SK-N-SH treated with all-trans-retinoic acid at 6 μM for 48 hours (cell line): ENCODE data around the gene AQP3.

Experiments used
- CSDC2 ChIP-seq: fragments of 250-450 bp; sonication (Bioruptor Pico); IDR thresholded peaks from 2 replicates; pipeline ENCODE4 v1.5.0; 2020; ENCODE audit warnings: mild to moderate bottlenecking, moderate library complexity
- OSR1 ChIP-seq: fragments of 250-450 bp; sonication (Bioruptor Pico); IDR thresholded peaks from 2 replicates; pipeline ENCODE4 v1.8.0; 2022; ENCODE audit warnings: moderate library complexity, mild to moderate bottlenecking, inconsistent platforms
- PPARA ChIP-seq: fragments of 250-450 bp; sonication (Bioruptor Pico); IDR thresholded peaks from 2 replicates; pipeline ENCODE4 v1.5.0; 2020; ENCODE audit warnings: mild to moderate bottlenecking, borderline replicate concordance
- TOX ChIP-seq: fragments of 250-450 bp; sonication (Bioruptor Pico); IDR thresholded peaks from 2 replicates; pipeline ENCODE4 v1.8.0; 2021; ENCODE audit warnings: mild to moderate bottlenecking, moderate library complexity, borderline replicate concordance
- ZFP30 ChIP-seq: fragments of 450-650 bp; formaldehyde crosslinking; IDR thresholded peaks from 2 replicates; pipeline ENCODE4 v1.5.0; 2022; ENCODE audit warnings: mild to moderate bottlenecking, moderate library complexity
- TF ChIP-seq, protein P1 (sequence below): fragments of 250-450 bp; sonication (Bioruptor Pico); IDR thresholded peaks from 2 replicates; pipeline ENCODE4 v1.8.0; 2021; ENCODE audit warnings: low read depth, mild to moderate bottlenecking, moderate library complexity, borderline replicate concordance
- TF ChIP-seq, protein P2 (sequence below): fragments of 250-450 bp; sonication (Bioruptor Pico); IDR thresholded peaks from 2 replicates; pipeline ENCODE4 v1.5.1; 2020; ENCODE audit warnings: low read depth, mild to moderate bottlenecking, moderate library complexity

DNA sequence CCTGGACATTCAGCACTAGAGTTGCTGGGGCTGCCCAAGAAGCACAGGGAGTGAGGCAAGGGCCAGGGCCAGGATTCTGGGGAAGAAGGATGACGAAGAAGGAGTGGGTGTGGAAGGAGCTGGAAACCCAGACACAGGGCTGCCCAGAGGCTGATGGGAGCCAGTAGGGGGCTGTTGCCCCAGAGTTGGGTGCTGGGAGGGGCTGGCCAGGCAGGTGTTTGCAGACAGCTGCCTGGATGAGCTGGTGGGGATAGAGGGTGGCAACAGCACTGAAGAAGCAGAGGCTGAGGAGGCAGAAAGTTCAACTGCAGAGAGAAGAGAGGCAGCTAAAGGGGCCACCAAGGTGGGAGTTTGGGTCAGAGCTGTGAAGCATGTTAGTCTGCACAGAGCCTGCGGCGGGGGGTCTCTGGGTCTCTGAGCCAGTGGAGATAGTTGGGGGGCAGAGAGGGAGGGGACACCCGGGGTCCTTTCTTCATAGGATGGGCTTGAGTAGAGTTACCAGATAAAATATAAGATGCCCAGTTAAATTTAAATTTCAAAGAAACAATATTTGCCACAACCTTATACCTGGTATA is 42.5 kb downstream of the AQP3 start:
- TF ChIP-seq ZFP30 (CRISPR knock-in tag), result no peak
- no peak for TF ChIP-seq CSDC2 (CRISPR knock-in tag)
- TF ChIP-seq TOX (CRISPR knock-in tag), result no peak
- TF ChIP-seq OSR1, result no peak
- TF ChIP-seq, protein P1, sequence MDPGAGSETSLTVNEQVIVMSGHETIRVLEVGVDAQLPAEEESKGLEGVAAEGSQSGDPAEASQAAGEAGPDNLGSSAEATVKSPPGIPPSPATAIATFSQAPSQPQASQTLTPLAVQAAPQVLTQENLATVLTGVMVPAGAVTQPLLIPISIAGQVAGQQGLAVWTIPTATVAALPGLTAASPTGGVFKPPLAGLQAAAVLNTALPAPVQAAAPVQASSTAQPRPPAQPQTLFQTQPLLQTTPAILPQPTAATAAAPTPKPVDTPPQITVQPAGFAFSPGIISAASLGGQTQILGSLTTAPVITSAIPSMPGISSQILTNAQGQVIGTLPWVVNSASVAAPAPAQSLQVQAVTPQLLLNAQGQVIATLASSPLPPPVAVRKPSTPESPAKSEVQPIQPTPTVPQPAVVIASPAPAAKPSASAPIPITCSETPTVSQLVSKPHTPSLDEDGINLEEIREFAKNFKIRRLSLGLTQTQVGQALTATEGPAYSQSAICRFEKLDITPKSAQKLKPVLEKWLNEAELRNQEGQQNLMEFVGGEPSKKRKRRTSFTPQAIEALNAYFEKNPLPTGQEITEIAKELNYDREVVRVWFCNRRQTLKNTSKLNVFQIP, result no peak
- TF ChIP-seq, protein P2, sequence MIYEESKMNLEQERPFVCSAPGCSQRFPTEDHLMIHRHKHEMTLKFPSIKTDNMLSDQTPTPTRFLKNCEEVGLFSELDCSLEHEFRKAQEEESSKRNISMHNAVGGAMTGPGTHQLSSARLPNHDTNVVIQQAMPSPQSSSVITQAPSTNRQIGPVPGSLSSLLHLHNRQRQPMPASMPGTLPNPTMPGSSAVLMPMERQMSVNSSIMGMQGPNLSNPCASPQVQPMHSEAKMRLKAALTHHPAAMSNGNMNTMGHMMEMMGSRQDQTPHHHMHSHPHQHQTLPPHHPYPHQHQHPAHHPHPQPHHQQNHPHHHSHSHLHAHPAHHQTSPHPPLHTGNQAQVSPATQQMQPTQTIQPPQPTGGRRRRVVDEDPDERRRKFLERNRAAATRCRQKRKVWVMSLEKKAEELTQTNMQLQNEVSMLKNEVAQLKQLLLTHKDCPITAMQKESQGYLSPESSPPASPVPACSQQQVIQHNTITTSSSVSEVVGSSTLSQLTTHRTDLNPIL (CRISPR knock-in tag), result no peak
- no peak for TF ChIP-seq PPARA (CRISPR knock-in tag)
